HG02943 (cell line): ENCODE results near the gene DENND1A.

Experiments
- ATAC-seq: cut with Tn5 transposase; IDR thresholded peaks from one replicate; pipeline ENCODE4 v1.9.1; 2021; ENCODE audit warnings: mild to moderate bottlenecking, low read depth, moderate library complexity; ENCODE audit not compliant: unreplicated experiment

DENND1A gene

DNA sequence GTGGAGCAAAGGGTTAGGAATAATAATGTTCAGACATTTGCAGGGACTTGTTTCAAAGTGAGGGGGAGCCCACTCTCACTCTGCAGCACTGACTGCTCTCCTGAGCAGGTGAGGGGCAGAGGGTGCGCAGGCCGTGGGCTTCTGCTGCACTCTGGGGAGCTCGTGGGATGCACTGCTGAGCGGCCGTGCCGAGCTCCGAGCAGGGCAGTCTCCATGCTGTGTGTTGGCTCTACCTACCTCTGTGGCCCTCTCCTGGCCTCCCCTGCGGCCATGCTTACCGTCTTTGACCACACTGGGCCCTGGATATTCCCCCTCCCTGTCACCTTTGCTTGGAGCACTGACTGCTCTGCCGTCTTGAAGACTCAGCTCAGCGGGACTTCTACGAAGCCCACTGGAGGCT is 540.2 kb downstream of the DENND1A start:
- no peak for ATAC-seq

DNA sequence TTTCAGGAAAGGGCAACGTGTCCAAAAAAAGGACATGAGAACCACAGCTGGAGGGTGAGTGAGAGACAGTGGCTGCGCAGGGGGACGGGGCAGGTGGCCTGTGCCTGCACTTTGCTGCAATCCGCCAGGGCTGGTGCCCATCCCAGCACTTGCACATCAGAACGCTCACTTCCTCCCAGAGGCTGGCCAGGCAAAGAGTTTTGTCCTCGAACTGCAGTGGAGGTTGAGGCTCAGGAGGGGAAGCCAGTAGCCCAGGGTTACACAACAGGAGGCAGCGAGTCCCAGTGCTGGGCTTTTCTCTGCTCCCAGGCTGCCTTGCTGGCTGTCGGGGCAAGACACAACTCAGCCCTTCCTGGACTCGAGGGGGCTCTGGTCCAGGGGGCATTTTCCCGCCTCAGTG is 540.9 kb downstream of the DENND1A start:
- no peak for ATAC-seq

DNA sequence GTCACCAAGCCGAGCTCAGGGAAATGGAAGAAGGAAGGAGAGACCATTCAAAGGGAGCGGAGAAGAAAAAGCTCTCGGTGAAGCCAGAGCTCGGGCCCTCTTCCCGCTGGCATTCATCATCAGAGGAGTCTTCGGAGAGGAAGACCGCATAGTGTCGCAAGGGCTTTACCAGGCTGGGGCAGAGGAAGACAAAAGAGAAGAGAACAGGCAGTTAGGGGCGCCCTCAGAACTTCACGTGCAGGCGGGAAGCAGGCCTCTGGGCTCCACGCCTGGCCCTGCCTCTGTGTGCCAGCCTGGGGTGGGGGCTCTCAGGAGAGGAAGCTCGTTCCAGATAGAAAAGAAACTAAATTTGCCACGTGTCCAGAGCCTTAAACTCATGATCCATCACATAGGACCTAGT is 542.2 kb downstream of the DENND1A start:
- no peak for ATAC-seq

DNA sequence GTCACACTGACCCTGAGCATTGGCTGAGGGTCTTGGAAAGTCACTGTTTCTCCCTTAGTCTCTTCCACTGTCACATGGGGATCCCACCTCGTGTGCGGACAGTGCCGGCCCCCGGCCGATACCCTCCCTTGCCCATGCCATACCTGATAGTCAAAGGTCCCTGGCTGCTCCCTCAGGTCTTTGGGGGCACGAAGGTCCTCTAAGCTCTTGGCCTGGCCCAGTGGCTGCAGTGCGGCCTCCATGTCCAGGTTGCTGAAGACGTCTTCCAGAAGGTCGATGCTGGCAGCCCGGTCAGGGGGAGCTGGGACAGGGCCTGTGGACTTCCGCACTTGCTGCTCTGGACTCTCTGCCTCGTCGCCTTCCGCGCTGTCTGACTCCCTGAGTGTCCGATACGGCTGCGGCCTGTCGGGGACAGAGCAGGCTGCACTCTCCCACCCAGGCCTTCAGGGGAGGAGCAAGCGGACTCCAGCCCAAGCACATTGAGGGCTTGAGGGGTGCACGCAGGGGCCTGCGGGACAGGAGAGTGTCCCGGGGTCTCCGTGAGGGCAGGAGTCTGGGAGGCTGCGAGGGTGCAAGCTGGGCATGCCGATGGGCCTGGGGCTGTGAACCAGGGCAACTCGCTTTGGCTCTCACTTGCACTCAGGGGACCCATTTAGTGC is 546.3 kb downstream of the DENND1A start:
- ATAC-seq = no peak

DNA sequence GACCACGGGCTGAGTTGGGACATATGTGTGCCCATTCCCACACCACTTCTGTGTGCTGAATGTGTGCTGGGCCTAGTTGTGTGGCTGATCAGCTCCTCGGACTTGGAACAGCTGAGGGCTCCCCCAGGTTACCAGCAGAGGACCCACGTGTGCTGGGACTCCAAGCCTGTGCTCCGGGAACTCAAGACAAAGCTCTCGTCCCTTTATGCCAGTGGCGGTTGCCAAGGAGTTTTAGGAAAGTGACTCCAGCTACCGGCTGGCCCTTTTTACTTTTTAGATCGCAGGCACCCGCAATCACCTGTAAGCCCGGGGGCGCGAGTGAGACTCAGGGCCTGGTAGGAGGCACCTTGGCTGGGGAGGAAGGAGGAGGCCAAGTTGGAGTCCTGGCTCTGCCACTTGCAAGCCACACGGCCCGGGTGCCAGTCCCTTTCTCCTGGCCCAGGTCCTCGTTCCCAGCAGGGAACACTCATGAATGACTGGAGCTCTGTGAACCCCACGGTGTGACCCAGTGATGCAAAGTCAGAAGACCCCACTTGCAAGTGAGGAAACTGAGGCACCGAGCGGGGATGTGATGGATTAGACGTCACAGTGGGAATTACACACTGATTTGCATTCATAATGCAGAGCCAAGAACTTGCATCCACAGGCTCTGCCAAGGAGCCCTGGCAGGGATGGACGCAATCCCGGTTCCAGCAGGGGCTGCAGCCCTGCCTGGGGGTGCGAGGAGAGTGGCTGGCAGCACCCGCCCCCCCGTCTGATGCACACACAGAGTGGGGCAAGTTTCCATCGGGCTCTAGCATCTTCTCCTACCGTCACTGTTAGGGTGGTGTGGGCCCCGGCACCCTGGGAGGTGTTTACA is 547.0 kb downstream of the DENND1A start:
- no peak for ATAC-seq

DNA sequence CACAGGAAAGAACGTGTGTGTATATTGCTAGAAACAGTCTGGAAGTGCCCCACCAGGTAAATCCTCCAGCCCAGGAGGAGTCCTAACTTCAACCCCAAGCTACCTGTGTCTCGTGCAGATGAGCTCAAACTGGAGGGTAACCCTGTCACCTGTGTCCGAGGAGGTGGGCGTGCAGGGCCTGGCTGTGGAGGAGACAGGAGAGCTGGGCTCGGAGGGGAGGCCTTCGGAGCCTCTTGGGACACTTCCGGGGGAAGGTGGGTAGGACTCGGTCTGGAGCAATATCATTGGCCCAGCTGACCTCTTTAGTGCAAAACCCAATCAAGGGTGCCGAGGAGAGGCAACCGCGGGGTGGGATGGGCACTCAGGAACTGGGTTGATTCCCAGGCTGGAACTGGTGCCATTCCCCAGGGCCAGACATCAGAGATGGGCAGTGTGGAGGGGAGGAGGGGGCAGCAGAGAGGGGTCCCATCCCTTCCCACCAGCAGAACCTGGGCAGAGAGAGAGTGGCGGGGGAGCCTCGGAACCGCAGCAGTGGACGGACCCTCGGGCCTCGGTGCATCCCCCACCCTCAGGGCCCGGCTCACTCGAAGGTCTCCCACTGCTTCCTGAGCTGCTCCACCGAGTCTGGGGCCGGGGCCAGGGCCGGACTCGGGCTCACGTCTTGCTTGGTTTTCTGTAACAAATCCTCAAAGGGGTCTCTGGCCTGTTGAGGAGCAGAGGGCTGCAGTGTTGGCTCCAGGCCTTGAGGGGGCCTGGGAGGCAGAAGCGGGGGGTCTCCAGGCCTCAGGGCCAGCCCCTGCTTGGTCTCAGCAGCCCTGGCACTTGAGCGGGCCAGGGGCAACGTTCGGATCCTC is 548.8 kb downstream of the DENND1A start:
- ATAC-seq = no peak

DNA sequence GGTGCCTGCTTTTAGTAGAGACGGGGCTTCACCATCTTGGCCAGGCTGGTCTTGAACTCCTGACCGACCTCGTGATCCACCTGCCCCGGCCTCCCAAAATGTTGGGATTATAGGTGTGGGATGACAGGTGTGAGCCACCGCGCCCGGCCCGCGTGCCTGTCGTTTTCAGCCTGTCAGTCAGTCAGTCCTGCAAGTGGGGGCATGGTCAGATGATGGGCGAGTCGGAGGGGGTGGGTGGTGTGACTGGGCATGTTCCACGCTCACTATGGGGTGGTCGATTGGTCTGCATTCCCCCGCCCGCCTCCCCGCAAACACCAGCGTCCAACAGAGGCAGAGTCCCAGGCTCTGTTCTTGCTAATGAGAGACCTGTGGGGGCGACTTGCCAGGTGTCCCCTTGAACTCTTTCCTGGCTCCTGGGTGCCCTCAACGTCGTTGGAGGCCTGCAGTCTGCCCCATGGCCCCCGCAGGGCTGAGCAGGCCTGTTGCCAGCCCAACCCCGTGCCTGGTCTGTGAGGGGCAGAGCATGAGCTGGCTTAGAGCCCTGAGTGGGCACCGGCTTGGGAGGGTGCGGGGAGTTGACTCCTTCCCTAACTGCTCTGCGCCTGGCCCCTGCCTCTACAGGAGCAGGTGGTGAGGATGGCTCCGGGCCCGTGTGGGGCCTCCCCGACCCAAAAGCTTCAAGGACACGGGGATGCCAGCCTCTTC is 550.8 kb downstream of the DENND1A start:
- ATAC-seq = no peak

DNA sequence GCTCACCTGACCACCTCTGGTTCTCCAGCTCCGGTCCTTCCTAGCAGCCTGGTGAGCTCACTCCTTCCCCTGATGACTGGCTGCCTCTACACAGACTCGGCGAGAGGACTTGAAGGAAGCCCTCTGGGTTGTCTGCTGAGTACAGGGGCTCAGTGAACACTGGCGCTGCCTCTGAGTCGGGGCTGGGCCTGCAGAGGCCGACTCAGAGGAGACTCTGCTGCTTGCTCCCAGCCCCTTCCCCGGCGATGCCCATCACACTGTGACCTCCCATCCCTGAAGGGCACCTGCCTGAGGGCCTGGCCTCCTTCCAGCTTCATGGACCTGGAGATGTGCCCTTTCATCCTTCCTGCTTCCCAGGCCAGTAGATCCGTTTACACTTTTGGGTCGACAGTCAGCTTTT is 551.9 kb downstream of the DENND1A start:
- ATAC-seq = no peak

DNA sequence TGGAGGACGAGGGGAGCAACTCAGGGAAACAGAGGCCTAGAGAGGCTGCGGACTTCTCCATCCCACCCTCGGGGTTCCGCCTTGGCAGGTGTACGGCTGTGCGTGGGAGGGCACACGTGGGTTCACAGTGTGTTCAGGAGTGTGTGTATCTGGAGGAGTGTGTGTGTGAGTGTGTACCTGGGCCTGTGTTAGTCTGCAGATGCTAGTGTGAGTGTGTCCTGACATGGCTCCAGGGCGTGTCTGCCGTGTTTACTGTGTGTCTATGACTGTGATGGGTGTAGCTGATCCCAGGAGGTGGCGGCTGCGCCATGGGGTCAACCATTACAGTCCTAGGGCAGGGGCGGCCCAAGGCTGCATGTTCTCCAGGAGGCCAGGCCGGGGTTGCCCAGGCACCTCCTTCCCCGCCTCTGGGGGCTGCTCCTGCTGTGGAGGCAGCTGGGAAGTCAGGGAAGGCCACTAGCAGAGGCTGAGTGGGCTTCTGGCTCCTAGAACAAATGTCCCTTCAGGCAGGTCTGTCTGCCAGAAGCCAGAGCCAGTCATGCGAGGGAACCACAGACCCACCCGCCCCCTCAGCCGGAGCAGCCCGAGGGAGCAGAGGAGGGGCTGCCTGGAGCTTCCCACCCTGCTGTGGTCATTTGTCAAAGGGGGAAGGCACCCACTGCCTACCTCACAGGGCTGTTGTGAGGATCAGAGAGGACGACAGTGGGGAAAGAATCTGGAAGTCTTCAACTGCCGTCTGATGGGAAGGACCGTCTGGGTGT is 552.5 kb downstream of the DENND1A start:
- ATAC-seq = no peak

DNA sequence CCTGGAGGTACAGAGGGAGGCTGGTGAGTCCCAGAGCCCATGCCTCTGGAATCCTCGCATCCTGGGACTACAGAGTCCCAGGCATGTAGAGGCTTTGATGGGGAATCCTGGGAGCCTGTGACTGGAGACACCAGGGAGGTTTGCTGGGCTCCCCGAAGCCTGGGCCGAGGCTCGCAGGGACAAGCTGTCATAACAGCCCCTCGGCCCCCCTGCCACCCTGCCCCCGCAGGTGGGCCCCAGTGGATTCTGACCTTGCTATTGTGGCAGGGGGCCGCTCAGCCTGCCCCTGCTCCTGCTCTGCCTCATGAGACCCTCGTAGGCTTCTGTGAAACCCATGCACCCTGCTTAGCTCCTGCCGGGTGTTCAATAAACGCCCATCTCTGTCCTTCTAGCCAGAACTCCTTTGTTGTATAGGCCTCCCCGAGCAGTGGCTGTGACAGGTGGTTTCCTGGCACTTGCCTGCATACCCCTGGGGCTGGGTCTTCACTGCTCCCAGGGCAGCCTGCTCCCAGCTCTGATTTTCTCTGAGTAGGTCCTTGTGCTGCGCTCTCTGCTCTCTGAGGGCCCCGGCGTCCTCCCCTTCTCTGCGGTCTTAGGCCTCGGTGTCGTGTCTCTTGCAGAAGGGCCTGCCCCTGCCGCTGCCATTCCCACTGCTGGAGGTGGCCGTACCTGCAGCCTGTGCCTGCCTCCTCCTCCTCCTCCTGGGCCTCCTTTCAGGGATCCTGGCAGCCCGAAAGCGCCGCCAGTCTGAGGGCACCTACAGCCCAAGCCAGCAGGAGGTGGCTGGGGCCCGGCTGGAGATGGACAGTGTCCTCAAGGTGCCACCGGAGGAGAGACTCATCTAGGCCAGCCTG is 553.5 kb downstream of the DENND1A start:
- no peak for ATAC-seq

DNA sequence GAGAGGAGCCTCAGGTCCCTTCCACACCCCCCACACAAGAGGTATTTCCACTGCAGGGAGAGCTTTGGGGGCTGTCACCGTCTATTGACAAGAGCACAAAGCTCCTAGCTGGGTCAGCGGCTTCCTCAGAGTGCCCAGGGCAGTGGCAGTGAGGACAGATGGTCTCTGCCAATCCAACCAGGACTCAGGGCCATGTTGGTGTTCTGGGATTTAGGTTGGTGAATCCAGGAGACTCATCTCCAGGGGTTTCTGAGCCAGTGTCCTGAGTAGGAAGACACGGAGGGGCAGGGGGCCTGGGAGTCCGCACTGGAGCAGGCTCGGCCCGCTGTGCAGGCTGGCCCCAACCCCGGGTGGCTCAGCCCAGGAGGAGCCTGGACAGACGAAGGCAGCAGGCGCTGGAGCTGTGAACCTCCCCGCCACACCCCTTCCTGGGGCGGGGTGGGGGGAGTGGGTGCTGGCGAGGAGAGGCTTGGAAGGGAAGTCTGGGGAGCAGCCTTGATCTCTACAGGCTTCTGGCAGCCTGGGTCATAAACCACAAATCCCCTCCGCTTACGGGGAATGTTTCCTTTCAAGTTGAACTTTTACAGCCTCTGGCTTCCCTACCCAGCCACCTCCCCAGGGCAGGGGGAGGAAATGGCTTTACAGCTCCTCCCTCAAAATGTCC is 554.3 kb downstream of the DENND1A start:
- no peak for ATAC-seq

DNA sequence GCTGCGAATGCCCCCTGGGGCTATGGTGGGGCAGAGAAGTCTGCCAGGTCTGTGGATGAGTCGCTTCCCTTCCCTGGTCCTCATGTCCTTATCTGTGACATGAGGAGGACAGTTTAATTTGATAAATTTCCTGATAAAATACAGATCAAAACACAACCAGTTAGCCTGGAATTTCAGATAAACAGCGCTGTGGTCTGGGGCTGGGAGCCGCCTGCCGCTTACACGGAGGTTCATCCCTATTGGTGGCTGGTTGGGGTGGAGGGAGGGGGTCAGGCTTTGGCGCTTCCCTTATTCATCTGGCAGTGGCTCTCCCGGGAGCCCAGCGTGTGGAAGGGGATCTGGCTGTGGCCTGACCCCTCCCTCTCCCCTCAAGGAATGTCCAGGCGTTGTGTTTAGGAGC is 556.0 kb downstream of the DENND1A start:
- ATAC-seq = no peak

DNA sequence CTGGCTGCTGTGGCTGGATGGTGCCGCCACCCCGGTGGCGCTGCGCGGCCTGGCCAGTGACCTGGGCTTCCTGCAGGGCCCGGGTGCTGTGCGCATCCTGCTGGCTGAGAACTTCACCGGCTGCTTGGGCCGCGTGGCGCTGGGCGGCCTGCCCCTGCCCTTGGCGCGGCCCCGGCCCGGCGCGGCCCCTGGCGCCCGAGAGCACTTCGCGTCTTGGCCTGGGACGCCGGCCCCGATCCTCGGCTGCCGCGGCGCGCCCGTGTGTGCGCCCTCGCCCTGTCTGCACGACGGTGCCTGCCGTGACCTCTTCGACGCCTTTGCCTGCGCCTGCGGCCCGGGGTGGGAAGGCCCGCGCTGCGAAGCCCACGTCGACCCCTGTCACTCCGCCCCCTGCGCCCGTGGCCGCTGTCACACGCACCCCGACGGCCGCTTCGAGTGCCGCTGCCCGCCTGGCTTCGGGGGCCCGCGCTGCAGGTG is 556.4 kb downstream of the DENND1A start:
- no peak for ATAC-seq

DNA sequence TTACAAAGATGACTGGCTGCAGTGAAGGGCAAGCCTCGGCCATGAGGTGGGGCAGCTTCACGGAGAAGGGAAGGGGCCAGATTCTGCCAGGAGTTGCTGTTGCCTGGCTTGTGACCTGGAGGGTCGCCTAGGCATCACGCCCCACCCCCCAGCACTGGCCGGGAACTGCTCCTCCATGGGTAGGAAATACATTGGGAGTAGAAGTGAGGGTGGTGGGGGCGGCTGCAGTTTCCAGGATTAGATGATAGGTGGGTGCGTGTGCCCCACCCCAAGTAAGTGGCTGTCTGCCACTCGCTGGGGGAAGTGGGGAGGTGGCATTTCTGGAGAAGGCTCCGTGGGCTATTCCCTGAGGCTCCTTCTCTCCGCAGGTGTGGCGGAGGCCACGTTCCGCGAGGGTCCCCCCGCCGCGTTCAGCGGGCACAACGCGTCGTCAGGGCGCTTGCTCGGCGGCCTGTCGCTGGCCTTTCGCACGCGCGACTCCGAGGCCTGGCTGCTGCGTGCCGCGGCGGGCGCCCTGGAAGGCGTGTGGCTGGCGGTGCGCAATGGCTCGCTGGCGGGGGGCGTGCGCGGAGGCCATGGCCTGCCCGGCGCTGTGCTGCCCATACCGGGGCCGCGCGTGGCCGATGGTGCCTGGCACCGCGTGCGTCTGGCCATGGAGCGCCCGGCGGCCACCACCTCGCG is 557.0 kb downstream of the DENND1A start:
- ATAC-seq = no peak

DNA sequence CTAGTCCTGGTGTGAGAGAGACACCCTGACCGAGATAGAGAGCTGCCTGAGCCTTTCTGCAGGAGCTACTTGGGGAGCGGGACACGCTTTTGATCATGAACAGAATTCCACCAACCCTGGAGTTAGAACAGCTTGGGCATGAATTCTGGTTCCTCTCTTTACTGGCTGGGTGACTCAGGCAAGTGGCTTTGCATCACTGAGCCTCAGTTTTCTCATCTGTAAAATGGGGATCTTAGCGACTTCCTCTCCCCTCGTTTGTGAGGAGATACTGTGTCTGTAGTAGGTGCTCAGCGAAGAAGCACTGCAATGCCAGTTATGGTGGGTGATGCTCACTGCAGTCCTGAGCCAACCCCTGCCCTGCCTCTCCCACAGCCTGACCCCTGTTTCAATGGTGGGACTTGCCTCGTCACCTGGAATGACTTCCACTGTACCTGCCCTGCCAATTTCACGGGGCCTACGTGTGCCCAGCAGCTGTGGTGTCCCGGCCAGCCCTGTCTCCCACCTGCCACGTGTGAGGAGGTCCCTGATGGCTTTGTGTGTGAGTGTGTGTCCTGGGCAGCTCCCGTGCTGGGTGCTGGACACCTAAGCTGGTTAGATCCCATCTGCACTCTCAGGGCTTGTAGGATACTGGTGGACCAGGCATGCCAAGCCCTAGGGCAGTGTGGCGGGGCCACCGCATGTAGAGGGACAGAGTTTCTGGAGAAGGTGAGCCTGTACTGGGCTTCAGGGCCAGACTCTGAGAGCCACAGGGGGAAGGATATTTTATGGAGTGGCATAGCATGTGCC is 557.9 kb downstream of the DENND1A start:
- no peak for ATAC-seq

DNA sequence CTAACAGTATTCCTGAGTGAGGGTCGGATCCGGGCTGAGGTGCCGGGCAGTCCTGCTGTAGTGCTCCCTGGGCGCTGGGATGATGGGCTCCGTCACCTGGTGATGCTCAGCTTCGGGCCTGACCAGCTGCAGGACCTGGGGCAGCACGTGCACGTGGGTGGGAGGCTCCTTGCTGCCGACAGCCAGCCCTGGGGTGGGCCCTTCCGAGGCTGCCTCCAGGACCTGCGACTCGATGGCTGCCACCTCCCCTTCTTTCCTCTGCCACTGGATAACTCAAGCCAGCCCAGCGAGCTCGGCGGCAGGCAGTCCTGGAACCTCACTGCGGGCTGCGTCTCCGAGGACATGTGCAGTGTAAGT is 558.7 kb downstream of the DENND1A start:
- ATAC-seq = no peak
